Stimulated activated naive CD8-positive, alpha-beta T cell treated with anti-CD3 and anti-CD28 coated beads, Interleukin-15, amount 100 ng/mL, for 72 hours (primary cell): Measurements from ENCODE around the gene CCNB3.

ENCODE experiments used
- ATAC-seq: fragments of 150-1000 bp; cut with Tn5 transposase; 2 replicates; pipeline ENCODE4 v1.10.0; 2021; ENCODE audit warnings: mild to moderate bottlenecking, moderate library complexity
- DNase-seq, 2 donors: peaks; one replicate each; pipeline ENCODE4 v3.0.0; 2021 to 2022
- H3K27ac Mint-ChIP-seq, 2 donors: one replicate each; pipeline ENCODE4 v1.8.0; 2022; ENCODE audit warnings: mild to moderate bottlenecking in 2 of 2, mixed read lengths in 2 of 2, moderate library complexity in 2 of 2
- H3K27me3 Mint-ChIP-seq: one replicate; pipeline ENCODE4 v1.8.0; 2022; ENCODE audit warnings: mixed read lengths
- H3K4me1 Mint-ChIP-seq: one replicate; pipeline ENCODE4 v1.8.0; 2022; ENCODE audit warnings: mild to moderate bottlenecking, mixed read lengths
- H3K4me3 Mint-ChIP-seq, 2 donors: one replicate each; pipeline ENCODE4 v1.8.0; 2022; ENCODE audit warnings: mild to moderate bottlenecking in 2 of 2, mixed read lengths in 2 of 2, moderate library complexity in 1 of 2
- H3K9me3 Mint-ChIP-seq, 2 donors: one replicate each; pipeline ENCODE4 v1.8.0; 2022; ENCODE audit warnings: mixed read lengths in 2 of 2

Gene CCNB3

GRCh38 chrX:50204364-50204899 lies at the start of gene CCNB3:
TSS of gene CCNB3 (plus strand) at chrX:50204765. CDS start at chrX:50285164, 80,399 bp downstream.
- Mint-ChIP-seq H3K27me3 (no peaks in the 10 kb centered on the region), H3K4me1 (peaks cover 4% of the 10 kb centered on the region), H3K27ac (peak within 1 kb of the TSS; percentile 98), H3K9me3 (no peaks in the 10 kb centered on the region), H3K4me3 (peak within 1 kb of the TSS; percentile 77 to 81)
- ATAC-seq (peak; percentile 99), DNase-seq (peak; percentile 59 to 76)

GRCh38 chrX:50157545-50158135 lies 46.9 kb upstream of the CCNB3 start:
- Mint-ChIP-seq H3K4me1 (no peaks in the 10 kb centered on the region), H3K9me3 (no peaks in the 10 kb centered on the region), H3K27me3 (no peaks in the 10 kb centered on the region), H3K4me3 (no peak overlapping the region), H3K27ac (no peak overlapping the region)
- ATAC-seq: no peak
- DNase-seq: no peak

DNA sequence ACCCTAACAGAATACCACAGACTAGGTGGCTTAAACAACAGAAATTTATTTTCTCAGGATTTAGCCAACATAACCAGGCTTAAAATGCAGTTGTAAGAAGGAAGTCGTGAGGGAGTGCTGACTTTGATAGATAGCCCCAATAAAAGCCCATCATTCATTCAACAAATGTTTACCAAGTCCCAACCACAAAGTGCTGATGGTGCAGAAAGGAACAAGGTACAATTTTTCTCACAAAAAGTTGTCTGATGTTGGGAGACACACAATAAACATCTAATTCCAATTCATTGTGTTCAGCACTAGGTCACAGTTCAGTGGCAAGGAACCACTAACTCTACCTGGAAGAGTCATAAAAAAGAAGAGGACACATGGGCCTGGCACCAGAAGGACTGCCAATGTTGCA lies 46.0 kb upstream of the CCNB3 start:
- ATAC-seq (no peak), DNase-seq (no peak)
- Mint-ChIP-seq H3K27me3 (no peaks in the 10 kb centered on the region), H3K4me1 (no peaks in the 10 kb centered on the region), H3K27ac (no peak overlapping the region), H3K9me3 (no peaks in the 10 kb centered on the region), H3K4me3 (no peak overlapping the region)

- Mint-ChIP-seq H3K4me1 (no peaks in the 10 kb centered on the region), H3K4me3 (no peak overlapping the region), H3K27ac (no peak overlapping the region), H3K9me3 (no peaks in the 10 kb centered on the region), H3K27me3 (no peaks in the 10 kb centered on the region)
- no peak for ATAC-seq
- no peak for DNase-seq
Measured at GRCh38 chrX:50161127-50161526, 43.4 kb upstream of the CCNB3 start.

DNA sequence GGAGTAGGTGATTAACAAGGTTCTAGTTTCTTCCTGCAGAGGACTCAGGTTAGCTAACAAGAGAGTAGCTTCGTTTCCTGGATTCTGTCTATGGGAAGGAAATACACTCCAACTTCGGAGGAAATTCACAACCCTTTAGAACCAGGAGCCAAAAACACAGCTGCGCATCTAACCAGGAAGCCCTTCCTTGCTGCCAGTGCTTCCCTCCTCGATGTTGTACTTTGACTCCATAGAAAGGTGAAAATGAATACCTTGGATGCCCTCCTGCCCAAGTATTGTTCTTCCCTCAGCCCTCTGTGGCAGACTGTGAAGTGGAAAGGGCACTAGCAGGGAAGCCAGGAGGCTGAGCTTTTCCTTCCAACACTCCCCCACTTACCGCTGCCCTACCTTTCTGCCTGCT lies 38.8 kb upstream of the CCNB3 start:
- Mint-ChIP-seq H3K4me3 (no peak overlapping the region), H3K27ac (no peak overlapping the region), H3K27me3 (no peaks in the 10 kb centered on the region), H3K9me3 (no peaks in the 10 kb centered on the region), H3K4me1 (peaks cover 6% of the 10 kb centered on the region)
- no peak for ATAC-seq
- no peak for DNase-seq

- ATAC-seq: no peak
- no peak overlapping the region for H3K27ac Mint-ChIP-seq
- DNase-seq: no peak
- no peak overlapping the region for H3K4me3 Mint-ChIP-seq
- H3K9me3 Mint-ChIP-seq: no peaks in the 10 kb centered on the region
- H3K4me1 Mint-ChIP-seq: peaks cover 6% of the 10 kb centered on the region
- no peaks in the 10 kb centered on the region for H3K27me3 Mint-ChIP-seq
Measured at GRCh38 chrX:50167366-50167765, 37.2 kb upstream of the CCNB3 start.

DNA sequence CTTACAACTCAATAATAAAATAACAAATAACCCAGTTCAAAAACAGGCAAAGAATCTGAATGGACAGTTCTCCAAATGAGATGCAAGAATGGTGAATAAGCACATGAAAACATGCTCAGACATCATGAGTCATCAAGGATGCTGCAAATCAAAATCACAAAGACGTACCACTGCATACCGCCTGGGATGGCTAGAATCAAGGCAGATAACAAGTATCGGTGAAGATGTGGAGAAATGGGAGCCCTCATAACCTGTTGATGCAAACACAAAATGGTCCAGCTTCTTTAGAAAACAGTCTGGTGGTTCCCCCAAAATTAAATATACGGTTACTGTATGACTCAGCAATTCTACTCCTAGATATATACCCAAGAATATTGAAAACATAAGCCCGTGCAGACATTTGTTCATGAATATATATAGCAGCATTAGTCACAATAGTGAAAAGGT lies 36.3 kb upstream of the CCNB3 start:
- Mint-ChIP-seq H3K4me3 (no peak overlapping the region), H3K9me3 (no peaks in the 10 kb centered on the region), H3K27ac (no peak overlapping the region), H3K27me3 (no peaks in the 10 kb centered on the region), H3K4me1 (peaks cover 6% of the 10 kb centered on the region)
- no peak for DNase-seq
- ATAC-seq: no peak

GRCh38 chrX:50169717-50170116 lies 34.8 kb upstream of the CCNB3 start:
- Mint-ChIP-seq H3K4me3 (no peak overlapping the region), H3K9me3 (no peaks in the 10 kb centered on the region), H3K27ac (peak overlapping the region in 1 of 2 donors; percentile 27), H3K4me1 (peaks cover 6% of the 10 kb centered on the region), H3K27me3 (no peaks in the 10 kb centered on the region)
- ATAC-seq (no peak), DNase-seq (no peak)

GRCh38 chrX:50180073-50180940 lies 24.3 kb upstream of the CCNB3 start:
- Mint-ChIP-seq H3K4me3 (no peak overlapping the region), H3K4me1 (no peaks in the 10 kb centered on the region), H3K27me3 (no peaks in the 10 kb centered on the region), H3K9me3 (no peaks in the 10 kb centered on the region), H3K27ac (no peak overlapping the region)
- ATAC-seq (no peak), DNase-seq (no peak)

DNA sequence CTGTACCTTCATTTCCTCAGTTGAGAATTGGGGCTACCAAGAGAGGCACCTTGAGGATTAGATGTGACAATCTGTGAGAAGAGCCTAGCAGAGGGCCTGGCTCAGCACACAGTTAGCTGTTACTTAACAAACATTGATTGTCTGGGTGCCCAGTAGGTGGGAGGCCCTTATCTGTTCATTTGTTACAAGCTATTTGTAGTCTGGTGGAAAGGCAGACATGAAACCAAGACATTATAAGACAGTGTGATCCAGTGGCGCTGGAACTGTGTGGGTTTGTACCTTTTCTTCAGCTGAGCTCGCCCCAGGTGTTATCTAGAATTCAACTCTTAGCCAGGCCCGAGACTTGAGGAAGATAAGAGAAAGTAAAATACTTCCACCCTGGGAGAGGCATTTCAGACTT lies 20.7 kb upstream of the CCNB3 start:
- no peaks in the 10 kb centered on the region for H3K4me1 Mint-ChIP-seq
- no peak for DNase-seq
- ATAC-seq: no peak
- no peak overlapping the region for H3K4me3 Mint-ChIP-seq
- no peaks in the 10 kb centered on the region for H3K9me3 Mint-ChIP-seq
- no peak overlapping the region for H3K27ac Mint-ChIP-seq
- H3K27me3 Mint-ChIP-seq: no peaks in the 10 kb centered on the region

- DNase-seq (no peak), ATAC-seq (no peak)
- no peak overlapping the region for H3K27ac Mint-ChIP-seq
- H3K9me3 Mint-ChIP-seq: no peaks in the 10 kb centered on the region
- no peak overlapping the region for H3K4me3 Mint-ChIP-seq
- H3K4me1 Mint-ChIP-seq: no peaks in the 10 kb centered on the region
- no peaks in the 10 kb centered on the region for H3K27me3 Mint-ChIP-seq
Measured at GRCh38 chrX:50188859-50189600, 15.5 kb upstream of the CCNB3 start.

DNA sequence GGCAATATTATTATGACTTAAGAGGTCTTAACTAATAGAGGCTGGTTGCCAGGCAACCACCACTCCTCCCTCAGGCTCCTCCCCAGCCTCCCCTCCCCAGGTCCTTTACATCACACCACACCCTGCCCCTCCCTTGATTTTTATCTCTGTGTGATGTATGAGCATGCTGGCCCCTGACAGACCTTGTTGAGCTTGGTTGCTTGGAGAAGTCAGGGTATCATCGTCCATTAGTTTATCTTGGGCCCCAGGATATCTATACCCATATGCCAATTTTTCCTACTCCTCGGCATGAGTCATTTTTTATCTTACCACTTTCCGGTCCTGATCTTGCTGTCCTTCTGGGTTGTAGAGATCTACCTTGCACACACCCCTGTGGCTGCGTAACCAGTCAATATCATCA lies 6.2 kb upstream of the CCNB3 start:
- peaks cover 7% of the 10 kb centered on the region for H3K27me3 Mint-ChIP-seq
- no peak for DNase-seq
- H3K4me3 Mint-ChIP-seq: no peak overlapping the region

GRCh38 chrX:50200907-50201306 lies 3.7 kb upstream of the CCNB3 start, which contains the start of gene AKAP4:
TSS of gene AKAP4 (minus strand) at chrX:50201007. CDS start at chrX:50200889, 118 bp downstream.
- peaks cover 4% of the 10 kb centered on the region for H3K4me1 Mint-ChIP-seq

More for the DNA sequence above, 6.2 kb upstream of the CCNB3 start:
- no peaks in the 10 kb centered on the region for H3K9me3 Mint-ChIP-seq
- no peak overlapping the region for H3K27ac Mint-ChIP-seq
- no peaks in the 10 kb centered on the region for H3K4me1 Mint-ChIP-seq
- ATAC-seq: no peak

GRCh38 chrX:50202539-50202938 lies 2.0 kb upstream of the CCNB3 start:
- H3K9me3 Mint-ChIP-seq: no peaks in the 10 kb centered on the region
- no peak for DNase-seq
- ATAC-seq: no peak
- H3K4me3 Mint-ChIP-seq: no peak overlapping the region
- H3K4me1 Mint-ChIP-seq: peaks cover 4% of the 10 kb centered on the region
- H3K27ac Mint-ChIP-seq: no peak overlapping the region
- peaks cover 7% of the 10 kb centered on the region for H3K27me3 Mint-ChIP-seq

More at GRCh38 chrX:50200907-50201306, 3.7 kb upstream of the CCNB3 start, which contains the start of gene AKAP4:
- no peak within 1 kb of the TSS for H3K27ac Mint-ChIP-seq
- H3K4me3 Mint-ChIP-seq: no peak within 1 kb of the TSS
- peaks cover 7% of the 10 kb centered on the region for H3K27me3 Mint-ChIP-seq
- DNase-seq (no peak), ATAC-seq (no peak)
- H3K9me3 Mint-ChIP-seq: no peaks in the 10 kb centered on the region

DNA sequence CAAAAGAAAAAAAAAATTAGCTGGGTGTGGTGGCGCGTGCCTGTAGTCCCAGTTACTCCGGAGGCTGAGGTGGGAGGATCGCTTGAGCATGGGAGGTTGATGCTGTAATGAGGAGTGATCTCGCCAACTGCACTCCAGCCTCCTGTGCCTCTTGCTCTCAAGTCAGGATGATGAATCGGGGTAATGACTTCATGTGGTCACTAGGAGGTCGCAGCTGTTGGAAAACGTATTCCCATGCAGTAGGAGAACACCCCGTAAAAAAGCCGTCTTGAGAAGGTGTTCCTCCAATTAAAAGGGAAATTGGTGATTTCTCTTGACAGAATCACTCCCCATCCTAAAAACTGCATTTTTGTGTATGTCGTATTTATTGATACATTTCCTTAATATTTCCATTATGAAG lies 2.2 kb downstream of the CCNB3 start:
- DNase-seq (no peak), ATAC-seq (no peak)
- Mint-ChIP-seq H3K9me3 (no peaks in the 10 kb centered on the region), H3K27ac (no peak overlapping the region), H3K27me3 (no peaks in the 10 kb centered on the region), H3K4me1 (peaks cover 4% of the 10 kb centered on the region), H3K4me3 (no peak overlapping the region)
